ENCODE data around the gene UBTF.

Gene UBTF

GRCh38 chr17:44178133-44178532 is 41.3 kb downstream of the UBTF start:
- no peak for TF ChIP-seq CTCF (IDR thresholded peaks at IDR 0.05)
- Histone ChIP-seq H3K4me1 (ENCODE audit: control insufficient read depth in 1 of 2, insufficient read depth in 1 of 2, low read depth in 1 of 2, low read length in 1 of 2) (no peaks in the 10 kb centered on the region), H3K4me3 (ENCODE audit: low read depth in 1 of 2, low read length in 1 of 2) (no peak overlapping the region), H3K27me3 (no peaks in the 10 kb centered on the region), H3K27ac (no peak overlapping the region), H3K36me3 (peaks cover 61% of the 10 kb centered on the region), H3K9me3 (no peaks in the 10 kb centered on the region)

DNA sequence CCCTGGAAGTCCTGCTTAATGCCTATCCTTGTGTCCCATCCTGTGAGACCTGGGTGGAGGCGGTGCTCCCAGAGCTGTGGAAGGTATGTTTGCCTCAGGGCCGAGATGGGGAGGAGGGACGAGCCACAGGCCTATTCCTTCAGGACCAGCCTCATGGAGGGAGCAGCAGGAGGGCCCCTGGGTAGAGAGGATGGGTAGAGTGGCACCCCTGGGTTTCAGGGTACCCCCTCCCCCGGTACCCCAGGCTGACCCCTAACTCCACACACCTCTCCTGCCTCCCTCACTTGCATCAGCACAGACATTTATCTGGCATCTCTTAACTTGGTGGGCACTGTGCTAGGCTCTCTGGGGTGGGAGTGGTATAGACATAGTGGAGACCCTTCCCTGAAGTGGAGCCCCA is 41.8 kb downstream of the UBTF start:
- H3K36me3 ChIP-seq, result peaks cover 59% of the 10 kb centered on the region
- H3K4me1 ChIP-seq (ENCODE audit: control insufficient read depth in 1 of 2, insufficient read depth in 1 of 2, low read depth in 1 of 2, low read length in 1 of 2), result no peaks in the 10 kb centered on the region
- H3K27ac ChIP-seq, result no peak overlapping the region
- no peak for TF ChIP-seq CTCF (IDR thresholded peaks at IDR 0.05)
- H3K9me3 ChIP-seq, result no peaks in the 10 kb centered on the region
- no peaks in the 10 kb centered on the region for H3K27me3 ChIP-seq
- no peak overlapping the region for H3K4me3 ChIP-seq (ENCODE audit: low read depth in 1 of 2, low read length in 1 of 2)

GRCh38 chr17:44176671-44177501 is 42.6 kb downstream of the UBTF start:
- H3K27ac ChIP-seq, result no peak overlapping the region
- no peaks in the 10 kb centered on the region for H3K27me3 ChIP-seq
- H3K9me3 ChIP-seq, result no peaks in the 10 kb centered on the region
- no peak overlapping the region for H3K4me3 ChIP-seq (ENCODE audit: low read depth in 1 of 2, low read length in 1 of 2)
- TF ChIP-seq CTCF (IDR thresholded peaks at IDR 0.05), result no peak
- no peaks in the 10 kb centered on the region for H3K4me1 ChIP-seq (ENCODE audit: control insufficient read depth in 1 of 2, insufficient read depth in 1 of 2, low read depth in 1 of 2, low read length in 1 of 2)
- peaks cover 52% of the 10 kb centered on the region for H3K36me3 ChIP-seq

DNA sequence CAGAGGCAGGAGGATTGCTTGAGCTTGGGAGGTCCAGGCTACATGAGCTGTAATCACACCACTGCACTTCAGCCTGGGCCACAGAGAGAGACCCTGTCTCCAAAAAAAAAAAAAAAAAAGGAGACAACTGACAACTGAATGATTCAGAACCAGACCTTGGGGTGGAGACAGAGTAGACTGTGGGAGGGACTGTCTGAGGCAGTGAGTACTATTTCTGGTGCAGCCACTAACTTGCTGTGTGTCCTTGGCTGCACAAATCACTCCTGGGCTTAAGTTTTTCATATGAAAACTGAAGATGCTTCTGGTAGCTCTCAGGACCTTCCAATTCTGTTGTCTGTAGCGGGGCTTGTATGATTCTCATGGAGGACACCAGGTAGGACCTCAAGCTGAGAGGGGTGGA is 43.2 kb downstream of the UBTF start:
- Histone ChIP-seq H3K36me3 (peaks cover 47% of the 10 kb centered on the region), H3K4me1 (ENCODE audit: control insufficient read depth in 1 of 2, insufficient read depth in 1 of 2, low read depth in 1 of 2, low read length in 1 of 2) (no peaks in the 10 kb centered on the region), H3K27ac (no peak overlapping the region), H3K4me3 (ENCODE audit: low read depth in 1 of 2, low read length in 1 of 2) (no peak overlapping the region), H3K27me3 (no peaks in the 10 kb centered on the region), H3K9me3 (no peaks in the 10 kb centered on the region)
- no peak for TF ChIP-seq CTCF (IDR thresholded peaks at IDR 0.05)

- H3K27ac ChIP-seq, result no peak overlapping the region
- H3K9me3 ChIP-seq, result no peaks in the 10 kb centered on the region
- H3K36me3 ChIP-seq, result peaks cover 47% of the 10 kb centered on the region
- H3K27me3 ChIP-seq, result peaks cover 13% of the 10 kb centered on the region
- no peak for TF ChIP-seq CTCF (IDR thresholded peaks at IDR 0.05)
- H3K4me1 ChIP-seq (ENCODE audit: control insufficient read depth in 1 of 2, insufficient read depth in 1 of 2, low read depth in 1 of 2, low read length in 1 of 2), result no peaks in the 10 kb centered on the region
- no peak overlapping the region for H3K4me3 ChIP-seq (ENCODE audit: low read depth in 1 of 2, low read length in 1 of 2)
These were observed 45.0 kb downstream of the UBTF start for GRCh38 chr17:44174427-44174826.
